IPS-NIHi7 (cell line): ENCODE data around the gene MYBPC3.

Experiments used
- DNase-seq: peaks from one replicate; pipeline ENCODE4 v3.0.0; 2012; ENCODE audit warnings: mixed read lengths; ENCODE audit errors: extremely low spot score

MYBPC3 gene

DNA sequence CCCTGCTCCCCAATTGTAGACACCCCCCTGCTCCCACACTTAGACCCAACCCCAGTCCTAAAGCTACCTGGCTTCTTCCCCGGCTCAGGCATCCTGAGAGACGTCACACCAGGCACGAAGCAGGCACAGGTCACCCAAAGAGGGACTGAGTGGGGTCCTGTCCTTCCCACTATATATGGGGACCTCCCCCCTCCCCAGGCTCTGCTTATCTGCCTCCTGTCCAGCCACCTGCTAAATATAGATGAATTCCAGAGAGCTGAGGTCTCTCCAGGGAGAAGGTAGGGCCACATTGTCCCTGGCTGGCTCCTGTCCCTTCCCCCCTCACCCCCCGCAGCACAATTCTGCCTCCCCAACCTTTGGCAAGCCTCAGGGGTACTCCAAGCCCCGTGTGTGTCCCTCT lies at the start of gene MYBPC3:
MYBPC3 (minus strand) TSS at position 147 of the 400 bp plus-strand sequence; CDS start at position 92, 55 bp downstream.
- no peak for DNase-seq

DNA sequence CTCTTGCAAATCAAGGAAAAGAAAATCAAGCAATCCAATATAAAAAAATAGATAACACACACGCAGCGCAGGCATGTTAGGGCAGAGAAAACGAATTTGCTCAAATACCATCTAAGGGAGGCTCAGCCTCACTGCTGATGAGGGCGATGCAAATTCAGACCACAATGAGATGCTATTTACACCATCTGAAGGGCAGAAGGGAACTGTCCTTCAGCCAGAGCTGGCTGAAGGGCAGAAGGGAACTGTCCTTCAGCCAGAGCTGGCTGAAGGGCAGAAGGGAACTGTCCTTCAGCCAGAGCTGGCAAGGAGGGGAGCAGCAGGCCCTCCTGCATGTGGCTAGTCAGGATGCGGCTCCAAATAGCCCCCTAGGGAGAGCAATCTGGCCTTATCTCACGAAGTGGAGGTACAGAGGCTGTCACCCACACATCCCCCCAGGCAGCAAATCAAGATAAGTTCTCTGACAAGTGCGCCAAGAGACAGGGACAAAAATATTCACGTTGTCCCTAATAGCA lies 48.3 kb upstream of the MYBPC3 start:
- no peak for DNase-seq

DNA sequence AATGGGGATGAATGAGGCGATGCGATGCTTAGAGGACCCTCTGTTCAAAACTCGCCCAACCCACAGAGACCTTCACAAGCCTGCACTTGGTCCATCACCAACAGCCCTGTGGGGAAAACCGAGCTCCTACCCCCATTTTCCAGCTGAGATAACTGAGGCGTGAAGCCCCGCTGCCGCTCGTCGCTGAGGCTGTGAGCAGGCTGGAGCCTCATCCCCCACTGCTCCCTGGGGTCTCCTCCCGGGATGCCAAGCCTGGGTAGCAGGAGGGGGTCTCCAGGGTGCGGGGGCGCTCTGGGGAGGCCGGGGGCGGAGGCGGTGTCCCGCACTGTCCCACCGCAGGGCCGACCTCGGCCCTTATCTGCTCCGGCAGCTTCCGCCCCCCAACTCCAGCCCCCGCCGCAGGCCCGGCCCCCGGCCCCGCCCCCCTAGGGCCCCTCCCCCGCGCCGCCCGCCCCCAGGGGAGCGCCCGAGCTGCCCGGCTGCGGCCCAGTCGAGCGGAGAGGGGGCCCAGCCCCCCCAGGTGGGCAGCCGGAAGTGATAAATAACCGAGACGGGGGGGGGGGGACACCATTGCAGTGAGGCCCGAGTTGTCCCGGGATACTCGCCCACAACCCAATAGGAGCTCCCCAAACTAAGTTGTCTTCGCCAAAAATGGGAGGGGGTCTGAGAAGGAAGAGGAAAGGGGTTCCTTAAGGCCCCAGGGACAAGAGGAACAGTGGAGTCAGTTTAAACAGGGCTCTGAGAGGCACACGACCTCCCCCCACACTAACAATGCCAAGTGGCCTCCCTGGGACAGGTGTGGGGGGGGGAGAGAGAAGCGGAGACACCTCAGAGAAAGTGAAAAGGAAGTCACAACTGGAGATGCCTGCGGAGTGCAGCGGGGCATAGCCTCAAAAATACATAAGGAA lies 47.6 kb upstream of the MYBPC3 start:
- peak; percentile 80 for DNase-seq

DNA sequence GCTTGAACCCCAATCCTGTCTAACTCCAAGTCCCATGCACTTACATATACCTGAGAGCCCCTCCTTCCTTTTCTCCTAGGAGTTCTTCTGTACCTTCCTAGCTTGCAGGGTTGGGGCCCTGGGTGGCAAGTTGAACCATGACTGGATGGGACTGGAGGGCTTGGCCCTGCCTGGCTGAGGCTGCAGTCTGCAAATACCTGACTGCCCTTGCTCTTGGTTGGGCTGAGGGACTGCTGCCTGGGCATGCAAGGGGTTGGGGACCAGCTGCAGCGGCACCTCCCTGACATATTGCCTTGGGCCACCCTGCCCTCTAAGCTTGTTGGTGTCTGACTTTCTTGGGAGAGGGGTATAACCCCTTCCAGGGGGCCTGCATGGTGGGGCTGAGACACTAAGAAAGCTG lies 46.0 kb upstream of the MYBPC3 start:
- no peak for DNase-seq

DNA sequence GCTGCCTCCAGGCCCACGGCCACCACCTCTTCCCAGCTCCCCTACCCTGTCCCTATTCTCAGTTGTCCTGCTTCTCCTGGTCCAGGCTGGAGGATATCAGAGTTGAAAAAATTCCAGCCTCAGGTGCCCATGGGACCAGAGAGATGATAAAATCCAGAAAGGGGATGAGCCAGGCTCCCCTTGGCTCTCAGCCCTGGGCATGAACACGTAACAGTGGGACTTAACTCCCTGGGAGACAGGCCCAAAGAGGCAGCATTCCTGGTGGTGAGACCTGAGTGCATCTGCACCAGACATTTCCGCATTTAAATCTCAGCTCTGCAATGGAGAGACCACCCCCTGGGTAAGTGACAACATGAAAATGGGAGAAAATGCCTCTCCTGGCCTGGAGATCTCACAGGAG lies 45.5 kb upstream of the MYBPC3 start:
- DNase-seq = no peak

DNA sequence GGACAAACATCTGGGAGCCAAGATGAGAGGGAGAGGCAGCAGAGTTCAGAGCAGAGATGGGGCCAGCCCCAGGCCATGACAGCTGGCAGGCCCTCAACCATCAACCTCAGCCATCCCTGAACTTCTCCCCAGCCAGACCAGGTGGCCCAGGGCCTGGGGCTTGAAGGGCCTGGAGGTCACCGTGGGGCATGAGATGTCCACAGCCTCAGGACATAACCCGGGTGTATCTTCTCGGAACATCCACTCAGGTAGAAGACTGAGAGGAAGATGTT lies 43.5 kb upstream of the MYBPC3 start:
- DNase-seq = no peak

DNA sequence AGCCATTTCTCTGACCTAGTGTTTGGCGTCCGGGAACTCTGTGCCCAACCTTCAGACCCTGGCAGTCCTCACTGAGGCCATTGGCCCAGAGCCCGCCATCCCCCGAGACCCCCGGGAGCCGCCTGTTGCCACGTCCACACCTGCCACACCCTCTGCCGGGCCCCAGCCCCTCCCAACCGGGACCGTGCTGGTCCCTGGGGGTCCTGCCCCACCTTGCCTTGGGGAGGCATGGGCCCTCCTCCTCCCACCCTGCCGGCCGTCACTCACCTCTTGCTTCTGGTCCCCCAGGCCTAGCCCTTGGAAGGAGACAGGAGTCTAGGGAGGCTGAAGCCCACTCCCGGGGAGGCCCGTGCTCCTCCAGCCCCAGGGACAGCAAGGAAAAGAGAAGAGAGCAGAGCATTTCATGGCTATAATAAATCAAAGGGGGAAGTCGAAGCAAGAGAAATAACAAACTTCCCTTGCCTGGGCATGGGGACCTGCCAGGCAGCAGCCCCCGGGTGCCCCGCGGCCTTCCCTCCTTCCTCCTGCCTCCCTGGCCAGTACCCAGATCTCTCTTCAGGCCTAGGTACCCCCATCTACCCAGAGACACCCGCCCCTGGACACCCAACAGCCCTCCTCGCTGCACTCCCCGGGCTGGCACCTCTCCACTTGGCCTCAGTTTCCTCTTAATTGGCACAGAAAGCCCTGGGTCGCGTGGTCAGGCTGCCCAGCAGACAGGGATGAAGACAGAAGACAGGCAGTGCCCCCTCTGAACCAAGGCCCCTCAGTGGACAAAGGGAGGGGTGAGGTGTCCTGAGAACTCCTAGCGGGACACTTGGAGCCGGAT lies 42.9 kb upstream of the MYBPC3 start:
- no peak for DNase-seq

DNA sequence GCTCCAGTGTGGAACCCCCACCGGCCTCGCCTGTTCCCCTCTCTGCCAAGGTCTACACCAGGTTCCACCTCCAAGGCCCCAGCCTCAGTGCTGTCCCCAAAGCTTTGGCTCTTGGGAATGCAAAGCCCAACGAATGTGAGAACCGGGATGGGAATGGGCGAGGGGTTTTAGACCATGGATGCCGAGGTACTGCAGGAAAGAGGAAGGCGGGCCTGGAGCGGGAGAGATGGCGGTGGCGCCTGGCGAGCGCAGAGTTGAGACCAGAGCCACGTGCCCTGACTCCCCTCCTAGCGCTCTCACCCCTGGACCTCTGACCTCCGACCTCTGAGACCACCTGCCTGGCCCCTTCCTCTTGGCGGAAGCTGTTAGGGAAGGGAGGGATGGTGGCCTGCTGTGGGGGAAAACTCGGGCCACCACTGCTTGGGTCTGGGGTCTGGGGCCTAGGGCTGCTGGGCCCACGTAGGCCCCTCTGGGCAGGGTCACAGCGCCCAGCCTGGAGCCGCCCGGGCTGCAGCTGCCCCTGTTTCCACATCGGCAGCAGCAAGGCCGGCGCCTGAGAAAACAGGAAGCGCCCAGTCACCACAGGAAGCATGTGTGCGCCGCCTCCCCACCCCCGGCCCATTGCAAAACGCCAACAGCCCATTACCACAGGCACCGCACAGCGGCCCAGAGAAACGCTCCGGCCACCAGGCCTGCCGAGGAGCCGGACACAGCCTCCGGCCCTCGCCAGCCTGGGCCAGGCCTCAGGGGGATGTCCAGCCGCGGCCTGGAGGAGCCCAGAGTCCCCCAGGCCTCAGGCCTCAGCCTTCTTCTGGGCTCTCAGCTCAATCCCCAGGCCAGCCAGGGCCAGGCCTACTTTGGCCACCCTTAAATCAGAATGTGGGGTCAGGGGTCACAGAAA lies 42.1 kb upstream of the MYBPC3 start:
- DNase-seq = no peak

DNA sequence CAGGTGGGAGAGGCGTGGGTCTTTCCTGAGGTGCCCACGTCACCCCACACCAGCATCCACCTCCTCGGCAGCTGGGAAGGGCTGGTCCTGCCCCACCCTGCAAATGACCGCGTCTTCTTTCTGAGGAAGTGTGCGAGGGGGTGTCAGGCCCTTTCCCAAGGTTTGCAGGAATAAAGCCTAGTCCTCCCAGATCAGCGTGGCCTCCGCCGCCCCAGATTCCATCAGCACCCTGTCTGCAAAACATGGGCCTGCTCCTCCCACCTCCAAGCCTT lies 41.5 kb upstream of the MYBPC3 start:
- DNase-seq = no peak

DNA sequence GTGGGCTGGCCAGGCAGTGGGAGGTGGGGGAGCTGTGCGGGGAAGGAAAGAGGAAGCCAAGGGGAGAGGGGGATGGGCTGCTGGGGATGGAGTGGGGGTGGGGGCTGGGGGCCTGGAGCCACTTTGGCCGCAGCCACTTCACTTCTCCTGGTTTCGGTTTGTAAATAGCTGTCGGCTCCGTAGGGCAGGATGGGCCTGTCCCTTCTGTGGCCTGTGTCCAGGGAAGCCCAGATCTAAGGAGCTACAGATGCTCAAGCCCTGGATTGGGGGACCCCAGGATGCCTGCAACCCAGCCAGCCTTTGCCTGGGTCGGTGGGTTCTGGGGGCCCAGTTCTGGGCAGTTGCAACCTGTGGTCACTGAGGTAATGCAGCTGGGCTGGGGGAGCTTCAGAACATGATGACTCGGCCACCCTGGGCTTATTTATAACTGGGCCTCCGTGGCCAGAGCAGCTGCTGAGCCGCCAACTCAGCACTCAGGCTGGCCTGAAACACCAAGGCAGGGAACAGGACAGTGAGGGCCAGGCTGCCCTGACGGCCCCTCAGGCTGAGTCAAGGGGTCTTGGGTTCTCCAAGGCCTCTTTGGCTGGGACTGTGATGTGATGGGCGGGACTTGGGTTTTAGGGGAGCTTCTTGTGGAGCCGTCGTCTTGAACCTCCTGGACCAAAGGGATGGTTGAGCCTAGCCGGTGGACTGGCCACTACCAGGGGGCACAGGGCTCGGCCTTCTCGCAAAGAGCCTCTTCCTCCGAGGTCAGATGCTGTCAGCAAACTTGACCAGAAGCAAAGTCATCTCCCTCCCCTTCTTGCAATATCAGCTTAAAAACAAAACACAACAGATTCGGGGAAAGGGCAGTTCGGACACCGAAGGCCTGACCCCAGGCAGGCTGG lies 40.9 kb upstream of the MYBPC3 start:
- DNase-seq = no peak

DNA sequence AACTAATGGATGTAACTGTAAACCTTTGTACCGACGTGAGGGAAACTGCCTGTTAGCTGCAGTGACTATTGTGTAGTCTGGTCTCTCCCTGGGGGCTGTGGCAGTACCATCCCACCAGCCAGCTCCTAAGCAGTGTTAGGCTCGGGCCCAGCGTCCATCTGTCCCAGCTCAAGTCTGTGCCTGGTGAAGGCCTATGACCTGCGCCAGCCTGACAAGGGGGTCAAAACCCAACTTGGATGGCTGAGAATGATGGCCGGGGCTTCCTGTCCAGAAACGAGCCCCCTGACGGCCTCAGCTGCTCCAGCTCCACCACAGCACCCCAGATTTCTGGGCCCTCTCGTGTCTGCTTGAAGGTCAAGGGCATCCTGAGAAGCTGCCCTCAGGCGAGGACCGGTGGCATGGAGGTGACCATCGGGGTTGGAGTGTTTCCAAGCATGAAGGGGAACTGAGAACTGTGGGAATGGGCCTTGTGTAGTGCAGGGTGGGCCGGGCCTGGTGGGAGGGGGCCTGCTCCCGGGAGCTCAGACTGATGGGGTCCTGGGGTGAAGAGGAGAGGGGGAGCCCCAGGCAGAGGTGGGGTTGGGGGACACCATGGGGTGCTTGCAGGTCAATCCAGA lies 40.2 kb upstream of the MYBPC3 start:
- no peak for DNase-seq

DNA sequence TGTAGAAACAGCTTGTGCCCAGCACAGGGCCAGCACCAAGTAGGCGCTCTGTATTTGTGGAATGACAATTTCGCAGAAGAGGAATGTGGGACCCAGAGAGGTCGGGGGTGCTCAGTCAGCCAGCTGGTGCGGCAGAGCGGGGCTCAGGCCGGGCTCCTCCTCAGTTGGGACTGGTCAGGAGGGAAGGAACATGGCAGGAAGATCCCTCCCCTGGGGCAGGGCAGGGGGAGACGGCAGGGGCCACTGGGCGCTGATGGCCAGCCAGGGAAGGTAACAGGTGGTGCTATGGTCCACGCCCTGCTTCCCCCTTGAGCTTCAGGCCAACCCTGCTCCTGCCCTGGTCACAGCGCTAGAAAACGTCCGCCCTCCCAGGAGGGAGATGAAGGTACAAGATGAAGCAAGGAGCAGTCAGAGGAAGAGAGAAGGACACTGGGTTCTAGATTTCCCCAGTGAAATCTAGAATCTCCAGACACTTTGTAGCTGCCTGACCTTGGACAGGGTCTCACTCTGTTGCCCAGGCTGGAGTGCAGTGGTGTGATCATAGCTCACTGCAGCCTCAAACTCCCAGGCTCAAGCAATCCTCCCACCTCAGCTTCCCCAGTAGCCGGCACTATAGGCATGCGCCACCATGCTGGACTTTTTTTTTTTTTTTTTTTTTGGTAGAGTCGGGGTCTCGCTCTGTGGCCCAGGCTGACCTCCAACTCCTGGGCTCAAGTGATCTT lies 39.4 kb upstream of the MYBPC3 start:
- no peak for DNase-seq

DNA sequence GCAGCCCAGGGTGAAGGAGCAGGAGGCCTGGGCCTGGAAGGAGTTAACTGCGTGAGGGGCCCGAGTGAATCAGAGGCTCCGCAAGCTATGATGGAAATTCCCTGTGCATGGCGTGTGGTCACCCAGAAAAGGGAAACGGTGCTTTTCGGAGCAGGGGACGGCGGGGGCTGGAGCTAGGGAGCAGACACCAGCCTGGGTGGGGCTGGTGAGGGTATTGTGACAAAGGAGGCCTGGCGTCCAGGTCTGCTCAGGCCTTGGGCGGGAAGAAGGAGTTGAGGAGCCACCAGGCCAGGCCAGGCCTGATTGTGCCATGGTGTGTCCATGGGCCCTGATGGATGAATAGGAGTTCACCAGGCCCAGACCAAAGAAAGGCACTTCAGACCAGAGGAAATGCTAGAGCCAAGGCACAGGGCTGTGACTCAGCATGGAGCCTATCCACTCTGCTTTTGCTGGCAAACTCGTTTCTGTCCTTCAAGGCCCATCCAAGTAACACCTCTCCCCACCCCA lies 38.6 kb upstream of the MYBPC3 start:
- DNase-seq = no peak

DNA sequence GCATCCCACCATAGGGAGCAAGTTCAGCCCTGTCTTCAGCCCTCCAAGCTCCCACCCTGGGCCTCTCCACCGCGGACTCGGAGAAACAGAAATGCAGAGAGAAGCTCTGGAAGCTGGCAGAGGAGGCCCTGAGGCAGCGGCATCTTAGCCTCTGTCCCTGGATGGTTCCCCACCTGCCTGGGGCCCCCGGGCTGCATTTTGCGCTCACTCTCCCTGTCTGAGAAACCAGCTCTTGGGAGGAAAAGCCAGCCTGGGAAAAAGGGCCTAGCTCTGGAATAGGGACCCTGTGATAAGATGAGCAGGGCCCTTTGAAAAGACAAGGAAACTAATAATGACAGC lies 37.9 kb upstream of the MYBPC3 start:
- DNase-seq = no peak

DNA sequence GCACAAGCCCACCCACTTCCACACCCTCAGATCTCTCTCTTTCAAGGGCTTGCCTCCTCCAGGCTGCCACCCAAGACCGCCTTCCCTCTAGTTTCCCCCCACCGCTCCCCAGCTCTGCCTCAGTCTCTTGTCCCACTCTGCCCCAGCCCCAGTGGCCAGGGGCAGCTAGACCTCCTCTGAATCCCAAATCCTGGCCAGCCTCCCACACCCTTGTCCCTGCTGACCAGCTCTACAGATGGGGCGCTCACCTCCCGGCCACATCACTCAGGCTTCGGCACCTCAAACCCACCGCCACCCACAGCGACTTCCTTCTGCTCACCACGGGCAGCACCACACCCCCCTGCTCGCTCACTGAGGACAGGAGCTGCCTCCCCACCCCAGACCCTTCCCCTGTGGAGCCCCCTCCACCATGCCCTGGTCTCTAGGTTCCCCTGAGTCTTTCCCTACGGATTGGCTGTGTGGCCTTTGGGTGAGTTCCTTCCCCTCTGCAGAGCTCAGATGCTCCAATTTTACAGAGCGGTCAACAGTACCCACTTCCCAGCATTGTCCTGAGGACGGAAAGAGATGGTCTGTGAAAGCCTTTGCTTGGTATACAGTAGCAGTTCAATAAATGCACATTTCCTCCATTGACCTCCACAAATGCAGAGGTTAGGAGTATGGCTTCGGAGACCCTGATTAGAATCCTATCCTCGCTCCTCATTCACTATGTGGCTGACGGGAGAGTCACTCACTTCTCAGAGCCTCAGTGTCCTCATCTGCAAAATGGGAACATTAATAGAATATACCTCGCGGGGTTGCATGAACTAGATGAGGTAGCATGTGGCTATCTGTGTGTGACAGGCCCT lies 37.3 kb upstream of the MYBPC3 start:
- no peak for DNase-seq

DNA sequence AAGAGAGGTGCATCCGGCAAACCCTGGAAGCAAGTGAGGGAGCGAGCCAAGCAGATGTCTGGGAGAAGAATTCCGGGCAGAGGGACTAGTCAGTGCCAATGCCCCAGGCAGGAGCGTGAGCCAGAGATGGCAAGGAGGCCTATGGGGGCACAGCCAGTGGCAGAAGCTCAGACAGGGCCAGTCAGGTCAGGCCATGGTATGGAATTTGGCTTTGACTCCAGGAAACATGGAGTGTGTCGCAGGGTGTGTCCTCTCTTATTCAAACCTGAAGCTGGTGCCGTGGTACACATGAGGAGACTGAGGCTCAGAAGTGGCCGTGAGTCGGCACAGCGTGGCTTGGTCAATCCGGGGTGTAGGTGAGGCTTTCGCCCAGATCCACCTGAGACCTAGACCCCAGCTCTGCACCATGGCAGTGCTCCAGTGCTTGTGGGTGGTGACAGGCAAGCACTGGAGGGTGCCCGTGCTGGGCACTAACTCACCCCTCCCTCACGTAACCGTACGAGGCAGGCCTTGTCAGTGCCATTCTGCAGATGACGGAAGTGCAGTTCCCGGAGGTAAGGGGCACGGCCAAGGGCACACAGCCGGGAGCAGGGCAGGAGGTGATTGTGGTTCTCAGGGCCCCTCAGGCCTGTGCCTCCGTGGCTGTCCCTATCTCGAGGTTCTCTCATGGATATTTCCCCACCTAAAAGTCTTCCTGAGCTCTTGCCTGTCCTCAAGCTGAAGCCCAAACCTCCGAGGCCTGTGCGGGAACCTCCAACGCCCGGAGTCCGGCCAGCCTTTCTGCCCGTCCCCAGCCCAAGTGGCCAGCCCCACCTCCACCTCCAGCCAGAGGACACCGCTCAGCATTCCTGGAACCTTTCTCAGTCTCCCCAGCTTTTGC lies 36.4 kb upstream of the MYBPC3 start:
- no peak for DNase-seq

DNA sequence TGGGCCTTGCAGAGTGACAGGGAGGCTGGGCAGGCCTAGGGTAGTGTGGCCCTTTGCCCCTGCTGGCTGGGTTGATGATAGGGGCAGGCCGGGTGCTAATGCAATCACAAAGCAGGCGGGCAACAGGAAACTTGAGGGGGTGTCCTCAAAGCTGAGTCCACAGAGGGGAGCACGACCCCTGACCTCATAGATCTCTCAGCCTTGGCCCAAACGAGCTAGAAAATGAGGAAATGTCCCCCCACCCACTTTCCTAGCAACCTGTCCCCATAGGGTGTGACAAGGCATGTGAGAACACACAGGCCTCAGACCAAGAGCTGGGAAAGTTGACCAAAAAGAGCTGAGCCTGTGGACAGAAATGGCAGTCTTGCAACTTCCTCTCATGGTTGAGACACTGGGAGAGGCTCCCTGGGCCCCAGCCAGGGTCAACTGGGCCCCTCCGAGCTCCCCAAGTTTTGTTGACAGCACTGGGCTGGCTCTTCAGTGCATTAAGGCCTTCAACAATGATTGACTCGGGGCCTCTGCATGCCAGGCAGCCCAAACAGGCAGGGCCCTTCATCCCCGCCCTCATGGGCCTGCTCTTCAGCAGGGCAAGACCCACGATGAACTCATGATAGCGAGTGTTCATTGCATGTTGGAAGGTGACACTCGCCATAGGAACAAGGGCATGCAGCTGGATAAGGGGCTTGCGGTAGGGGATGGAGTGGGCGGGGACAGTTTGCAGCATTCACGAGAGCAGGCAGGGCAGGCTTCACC lies 35.6 kb upstream of the MYBPC3 start:
- DNase-seq = no peak
